Endothelial cell of umbilical vein (primary cell): ENCODE data around the gene DDX51.
"Not testable (repeated sequence)": the region's sequence is repeated elsewhere in the genome, so short reads cannot be mapped to it uniquely, and the experiment has no call there.

Source experiments
- EZH2 ChIP-seq: IDR thresholded peaks from 2 replicates; pipeline ENCODE4 v1.6.1; 2012; ENCODE audit warnings: borderline replicate concordance, low read depth, mild to moderate bottlenecking, moderate library complexity, low read length, inconsistent platforms; ENCODE audit not compliant: severe bottlenecking
- FOS ChIP-seq: IDR thresholded peaks from 2 replicates; pipeline ENCODE4 v1.6.1; 2011; ENCODE audit warnings: mild to moderate bottlenecking, low read length, moderate library complexity, borderline replicate concordance; ENCODE audit not compliant: insufficient read depth
- GATA2 ChIP-seq: IDR thresholded peaks from 2 replicates; pipeline ENCODE4 v1.7.0; 2011; ENCODE audit warnings: low read depth, mild to moderate bottlenecking, moderate library complexity, mixed read lengths, low read length; ENCODE audit not compliant: insufficient read length, insufficient read depth
- JUN ChIP-seq: IDR thresholded peaks from 2 replicates; pipeline ENCODE4 v1.6.1; 2011; ENCODE audit warnings: borderline replicate concordance, low read depth; ENCODE audit not compliant: insufficient read length, insufficient read depth
- POLR2A ChIP-seq: IDR thresholded peaks from 2 replicates; pipeline ENCODE4 v1.6.1; 2012; ENCODE audit warnings: low read depth, mild to moderate bottlenecking, control low read depth, low read length
- POLR2AphosphoS5 ChIP-seq: IDR thresholded peaks from 2 replicates; pipeline ENCODE4 v1.6.1; 2012; ENCODE audit warnings: low read depth, mild to moderate bottlenecking, control low read depth, low read length, moderate library complexity; ENCODE audit not compliant: insufficient read depth
- TF ChIP-seq, protein P1 (sequence below), 2 donors: IDR thresholded peaks; 1 replicate in 1 of 2; 2 replicates in 1 of 2; pipeline ENCODE4 v1.5.1; 2011; ENCODE audit warnings: low read length in 2 of 2, mild to moderate bottlenecking in 2 of 2, moderate library complexity in 2 of 2, control low read depth in 1 of 2, inconsistent platforms in 1 of 2, low read depth in 1 of 2; ENCODE audit not compliant: insufficient read depth in 1 of 2; ENCODE audit errors: extremely low read depth in 1 of 2

DNA sequence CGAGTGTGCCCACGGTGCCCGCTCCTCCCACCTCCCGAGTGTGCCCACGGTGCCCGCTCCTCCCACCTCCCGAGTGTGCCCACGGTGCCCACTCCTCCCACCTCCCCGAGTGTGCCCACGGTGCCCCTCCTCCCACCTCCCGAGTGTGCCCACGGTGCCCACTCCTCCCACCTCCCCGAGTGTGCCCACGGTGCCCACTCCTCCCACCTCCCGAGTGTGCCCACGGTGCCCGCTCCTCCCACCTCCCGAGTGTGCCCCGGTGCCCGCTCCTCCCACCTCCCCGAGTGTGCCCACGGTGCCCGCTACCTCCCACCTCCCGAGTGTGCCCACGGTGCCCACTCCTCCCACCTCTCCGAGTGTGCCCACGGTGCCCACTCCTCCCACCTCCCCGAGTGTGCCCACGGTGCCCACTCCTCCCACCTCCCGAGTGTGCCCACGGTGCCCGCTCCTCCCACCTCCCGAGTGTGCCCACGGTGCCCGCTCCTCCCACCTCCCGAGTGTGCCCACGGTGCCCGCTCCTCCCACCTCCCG, 9.4 kb downstream of the DDX51 start:
- not testable (repeated sequence) for TF ChIP-seq POLR2A, JUN, EZH2, POLR2AphosphoS5, GATA2, FOS
- TF ChIP-seq, protein P1, sequence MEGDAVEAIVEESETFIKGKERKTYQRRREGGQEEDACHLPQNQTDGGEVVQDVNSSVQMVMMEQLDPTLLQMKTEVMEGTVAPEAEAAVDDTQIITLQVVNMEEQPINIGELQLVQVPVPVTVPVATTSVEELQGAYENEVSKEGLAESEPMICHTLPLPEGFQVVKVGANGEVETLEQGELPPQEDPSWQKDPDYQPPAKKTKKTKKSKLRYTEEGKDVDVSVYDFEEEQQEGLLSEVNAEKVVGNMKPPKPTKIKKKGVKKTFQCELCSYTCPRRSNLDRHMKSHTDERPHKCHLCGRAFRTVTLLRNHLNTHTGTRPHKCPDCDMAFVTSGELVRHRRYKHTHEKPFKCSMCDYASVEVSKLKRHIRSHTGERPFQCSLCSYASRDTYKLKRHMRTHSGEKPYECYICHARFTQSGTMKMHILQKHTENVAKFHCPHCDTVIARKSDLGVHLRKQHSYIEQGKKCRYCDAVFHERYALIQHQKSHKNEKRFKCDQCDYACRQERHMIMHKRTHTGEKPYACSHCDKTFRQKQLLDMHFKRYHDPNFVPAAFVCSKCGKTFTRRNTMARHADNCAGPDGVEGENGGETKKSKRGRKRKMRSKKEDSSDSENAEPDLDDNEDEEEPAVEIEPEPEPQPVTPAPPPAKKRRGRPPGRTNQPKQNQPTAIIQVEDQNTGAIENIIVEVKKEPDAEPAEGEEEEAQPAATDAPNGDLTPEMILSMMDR (IDR thresholded peaks at IDR 0.05; ENCODE audit: extremely low read depth in 1 of 2, insufficient read depth in 1 of 2, low read depth in 1 of 2, low read length in 2 of 2), result not testable (repeated sequence)
